HepG2 (cell line): Measurements from ENCODE around the gene BIRC2. TPM values are rescaled to one million over a fixed set of nuclear protein-coding genes. Genes with fewer than 3 reads are reported as not detected.

Experiments
- BRD4 ChIP-seq: sonication (generic); formaldehyde crosslinking; IDR thresholded peaks from 2 replicates; pipeline ENCODE4 v1.4.0; 2020; ENCODE audit warnings: missing genetic modification reagents
- CENPX ChIP-seq: sonication (generic); formaldehyde crosslinking; IDR thresholded peaks from 2 replicates; pipeline ENCODE4 v1.9.0; 2021; ENCODE audit warnings: mild to moderate bottlenecking, missing genetic modification reagents, moderate library complexity
- DPF2 ChIP-seq: sonication (generic); formaldehyde crosslinking; IDR thresholded peaks from 2 replicates; pipeline ENCODE4 v1.4.0; 2020; ENCODE audit warnings: mild to moderate bottlenecking, low read depth, missing genetic modification reagents, borderline replicate concordance
- GABPA ChIP-seq, 2 experiments: IDR thresholded peaks; 2 replicates each; pipeline ENCODE4 v1.6.1; 2011 to 2016; ENCODE audit warnings: low read depth in 2 of 2, low read length in 1 of 2, missing biosample characterization in 1 of 2, missing genetic modification characterization in 1 of 2
- KDM5A ChIP-seq: fragments of 200-600 bp; sonication (generic); IDR thresholded peaks from 2 replicates; pipeline ENCODE4 v1.7.0; 2018; ENCODE audit warnings: antibody characterized with exemption, mild to moderate bottlenecking, low read length, borderline replicate concordance
- MYC ChIP-seq: sonication (generic); formaldehyde crosslinking; IDR thresholded peaks from 2 replicates; pipeline ENCODE4 v1.9.0; 2021; ENCODE audit warnings: missing genetic modification reagents, borderline replicate concordance
- NR2F1 ChIP-seq, 2 experiments: fragments of 450-650 bp in 1 of 2; formaldehyde crosslinking in 1 of 2; IDR thresholded peaks; 2 replicates each; pipeline versions ENCODE4 v1.5.0 to v1.6.1; 2016 to 2020; ENCODE audit warnings: mild to moderate bottlenecking in 1 of 2, missing compliant biosample characterization in 1 of 2, missing genetic modification reagents in 1 of 2, moderate library complexity in 1 of 2
- PRMT3 ChIP-seq: sonication (generic); formaldehyde crosslinking; IDR thresholded peaks from 2 replicates; pipeline ENCODE4 v1.8.1; 2022; ENCODE audit warnings: low read depth, mild to moderate bottlenecking, moderate library complexity, missing genetic modification reagents, borderline replicate concordance
- RBM39 ChIP-seq: fragments of 200-400 bp; formaldehyde crosslinking; IDR thresholded peaks from one replicate; pipeline ENCODE4 v1.6.1; 2018; ENCODE audit warnings: antibody characterized with exemption, mild to moderate bottlenecking, low read depth, low read length; ENCODE audit not compliant: poor library complexity, severe bottlenecking
- RELA ChIP-seq: sonication (generic); formaldehyde crosslinking; IDR thresholded peaks from 2 replicates; pipeline ENCODE4 v1.4.0; 2020; ENCODE audit warnings: missing genetic modification reagents
- RFXAP ChIP-seq: sonication (generic); formaldehyde crosslinking; IDR thresholded peaks from 2 replicates; pipeline ENCODE4 v1.4.0; 2020; ENCODE audit warnings: missing genetic modification reagents, borderline replicate concordance
- TBL1XR1 ChIP-seq: fragments of 150-350 bp; IDR thresholded peaks from 2 replicates; pipeline ENCODE4 v1.6.1; 2014; ENCODE audit warnings: borderline replicate concordance, low read length; ENCODE audit not compliant: partially characterized antibody
- ZNF205 ChIP-seq: IDR thresholded peaks from 2 replicates; pipeline ENCODE4 v1.6.1; 2018; ENCODE audit warnings: missing biosample characterization, missing genetic modification reagents
- ZNF232 ChIP-seq: sonication (generic); formaldehyde crosslinking; IDR thresholded peaks from 2 replicates; pipeline ENCODE4 v1.4.0; 2020; ENCODE audit warnings: missing genetic modification reagents, borderline replicate concordance
- ZNF432 ChIP-seq: sonication (generic); formaldehyde crosslinking; IDR thresholded peaks from 2 replicates; pipeline ENCODE4 v1.5.0; 2020; ENCODE audit warnings: missing genetic modification reagents, mild to moderate bottlenecking, borderline replicate concordance
- polyA plus RNA-seq, 8 experiments: library from polyadenylated mRNA; depleted of rRNA in 3 of 8; stranded (reverse) in 7 of 8; unstranded in 1 of 8; fragments of >200 nt; fragmentation: Illumina TruSeq in 4 of 8; extraction: Trizol in 4 of 8; gene quantifications; 2 replicates each; pipeline versions ENCODE4 v1.2.1 to v1.2.3, GENCODE V29; 2011 to 2016; ENCODE audit warnings: low read depth in 4 of 8, missing spikeins in 1 of 8, mixed read lengths in 1 of 8; ENCODE audit not compliant: insufficient read depth in 1 of 8
- total RNA-seq, 5 experiments: library from RNA; depleted of rRNA; stranded (reverse); fragments of >200 nt; fragmentation: Illumina TruSeq; extraction: Trizol; gene quantifications; 2 replicates each; pipeline ENCODE4 v1.2.3, GENCODE V29; 2016; ENCODE audit warnings: low read depth in 1 of 5
- TF ChIP-seq, protein P1 (sequence below): sonication (generic); formaldehyde crosslinking; IDR thresholded peaks from 2 replicates; pipeline ENCODE4 v1.4.0; 2020; ENCODE audit warnings: low read depth, missing genetic modification reagents
- TF ChIP-seq, protein P2 (sequence below): IDR thresholded peaks from 2 replicates; pipeline ENCODE4 v1.6.1; 2016; ENCODE audit warnings: missing genetic modification reagents, missing compliant biosample characterization
- TF ChIP-seq, protein P3 (sequence below): IDR thresholded peaks from 2 replicates; pipeline ENCODE4 v1.4.0; 2020; ENCODE audit warnings: mild to moderate bottlenecking, missing genetic modification reagents
- TF ChIP-seq, protein P4 (sequence below): sonication (generic); formaldehyde crosslinking; IDR thresholded peaks from 2 replicates; pipeline ENCODE4 v1.8.0; 2022; ENCODE audit warnings: mild to moderate bottlenecking, missing genetic modification reagents, moderate library complexity

Gene BIRC2
- total and polyA plus RNA-seq, 2 of the 13 experiments (the other 11 are each of a cell fraction or from before 2014, with no cell fraction given) = 61.7 to 62.2 TPM

DNA sequence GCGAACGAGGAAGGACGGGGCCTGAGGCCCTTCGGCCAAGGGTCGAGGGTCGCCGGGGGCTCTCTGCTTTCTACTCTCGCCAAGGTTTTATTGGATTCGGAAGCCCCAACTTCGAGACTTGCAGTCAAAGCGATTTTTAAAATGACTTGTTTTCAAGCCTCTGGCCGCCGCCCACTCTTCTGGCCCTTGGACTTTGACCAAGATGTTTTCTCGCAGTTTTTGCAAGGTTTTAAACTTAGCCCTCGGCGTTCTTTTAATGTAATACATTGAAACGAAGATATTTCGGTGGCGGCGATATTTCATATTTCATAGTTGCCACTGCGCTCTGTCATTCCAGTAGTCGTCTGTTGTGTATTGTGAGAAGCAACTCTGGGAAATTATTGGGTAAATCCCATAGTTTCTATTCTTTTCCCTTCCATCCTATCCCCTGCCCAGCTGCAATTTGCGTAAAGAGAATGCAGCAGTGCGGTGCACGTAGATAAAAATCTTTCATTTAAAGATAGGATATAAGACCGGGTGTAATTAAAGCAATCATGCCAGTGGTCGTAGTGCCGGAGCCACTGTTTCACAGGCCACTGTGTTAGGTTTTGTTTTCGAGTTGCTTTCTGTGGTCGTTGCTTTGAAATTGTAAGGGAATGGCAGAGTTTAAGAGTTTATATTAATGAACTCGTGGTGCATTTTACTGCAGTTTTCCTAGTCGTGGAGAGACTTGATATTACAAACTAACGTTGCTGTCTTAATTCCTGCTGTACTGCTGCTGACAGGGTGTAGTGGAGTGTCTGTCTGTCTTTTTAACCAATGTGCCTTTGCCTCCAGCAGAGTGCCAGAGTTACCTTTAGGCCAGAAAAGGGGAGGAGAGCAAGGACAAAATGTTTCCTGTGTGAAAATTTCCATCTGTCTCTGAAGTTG is 702 bp downstream of the BIRC2 start (continued):
- TF ChIP-seq PRMT3 (0 out of 2 replicates have a peak, but pooled peaks have one; percentile 21), RBM39 (peak; percentile 17), TBL1XR1 (no peak), MYC (CRISPR knock-in tag) (no peak), RFXAP (CRISPR knock-in tag) (no peak), KDM5A (peak; percentile 83), CENPX (CRISPR knock-in tag) (no peak), DPF2 (no peak), BRD4 (no peak), ZNF205 (CRISPR knock-in tag) (no peak), ZNF432 (CRISPR knock-in tag) (0 out of 2 replicates have a peak, but pooled peaks have one; percentile 34), GABPA (IDR thresholded peaks at IDR 0.05; ENCODE audit: low read depth, low read length) (no peak), GABPA (CRISPR knock-in tag; IDR thresholded peaks at IDR 0.05; ENCODE audit: low read depth) (no peak), RELA (no peak), NR2F1 (CRISPR knock-in tag; IDR thresholded peaks at IDR 0.05) (no peak), ZNF232 (CRISPR knock-in tag) (0 out of 2 replicates have a peak, but pooled peaks have one; percentile 16)
- TF ChIP-seq, protein P1, sequence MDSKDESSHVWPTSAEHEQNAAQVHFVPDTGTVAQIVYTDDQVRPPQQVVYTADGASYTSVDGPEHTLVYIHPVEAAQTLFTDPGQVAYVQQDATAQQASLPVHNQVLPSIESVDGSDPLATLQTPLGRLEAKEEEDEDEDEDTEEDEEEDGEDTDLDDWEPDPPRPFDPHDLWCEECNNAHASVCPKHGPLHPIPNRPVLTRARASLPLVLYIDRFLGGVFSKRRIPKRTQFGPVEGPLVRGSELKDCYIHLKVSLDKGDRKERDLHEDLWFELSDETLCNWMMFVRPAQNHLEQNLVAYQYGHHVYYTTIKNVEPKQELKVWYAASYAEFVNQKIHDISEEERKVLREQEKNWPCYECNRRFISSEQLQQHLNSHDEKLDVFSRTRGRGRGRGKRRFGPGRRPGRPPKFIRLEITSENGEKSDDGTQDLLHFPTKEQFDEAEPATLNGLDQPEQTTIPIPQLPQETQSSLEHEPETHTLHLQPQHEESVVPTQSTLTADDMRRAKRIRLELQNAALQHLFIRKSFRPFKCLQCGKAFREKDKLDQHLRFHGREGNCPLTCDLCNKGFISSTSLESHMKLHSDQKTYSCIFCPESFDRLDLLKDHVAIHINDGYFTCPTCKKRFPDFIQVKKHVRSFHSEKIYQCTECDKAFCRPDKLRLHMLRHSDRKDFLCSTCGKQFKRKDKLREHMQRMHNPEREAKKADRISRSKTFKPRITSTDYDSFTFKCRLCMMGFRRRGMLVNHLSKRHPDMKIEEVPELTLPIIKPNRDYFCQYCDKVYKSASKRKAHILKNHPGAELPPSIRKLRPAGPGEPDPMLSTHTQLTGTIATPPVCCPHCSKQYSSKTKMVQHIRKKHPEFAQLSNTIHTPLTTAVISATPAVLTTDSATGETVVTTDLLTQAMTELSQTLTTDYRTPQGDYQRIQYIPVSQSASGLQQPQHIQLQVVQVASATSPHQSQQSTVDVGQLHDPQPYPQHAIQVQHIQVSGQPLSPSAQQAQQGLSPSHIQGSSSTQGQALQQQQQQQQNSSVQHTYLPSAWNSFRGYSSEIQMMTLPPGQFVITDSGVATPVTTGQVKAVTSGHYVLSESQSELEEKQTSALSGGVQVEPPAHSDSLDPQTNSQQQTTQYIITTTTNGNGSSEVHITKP = no peak
- TF ChIP-seq, protein P2, sequence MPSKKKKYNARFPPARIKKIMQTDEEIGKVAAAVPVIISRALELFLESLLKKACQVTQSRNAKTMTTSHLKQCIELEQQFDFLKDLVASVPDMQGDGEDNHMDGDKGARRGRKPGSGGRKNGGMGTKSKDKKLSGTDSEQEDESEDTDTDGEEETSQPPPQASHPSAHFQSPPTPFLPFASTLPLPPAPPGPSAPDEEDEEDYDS (CRISPR knock-in tag) = no peak
- TF ChIP-seq, protein P3, sequence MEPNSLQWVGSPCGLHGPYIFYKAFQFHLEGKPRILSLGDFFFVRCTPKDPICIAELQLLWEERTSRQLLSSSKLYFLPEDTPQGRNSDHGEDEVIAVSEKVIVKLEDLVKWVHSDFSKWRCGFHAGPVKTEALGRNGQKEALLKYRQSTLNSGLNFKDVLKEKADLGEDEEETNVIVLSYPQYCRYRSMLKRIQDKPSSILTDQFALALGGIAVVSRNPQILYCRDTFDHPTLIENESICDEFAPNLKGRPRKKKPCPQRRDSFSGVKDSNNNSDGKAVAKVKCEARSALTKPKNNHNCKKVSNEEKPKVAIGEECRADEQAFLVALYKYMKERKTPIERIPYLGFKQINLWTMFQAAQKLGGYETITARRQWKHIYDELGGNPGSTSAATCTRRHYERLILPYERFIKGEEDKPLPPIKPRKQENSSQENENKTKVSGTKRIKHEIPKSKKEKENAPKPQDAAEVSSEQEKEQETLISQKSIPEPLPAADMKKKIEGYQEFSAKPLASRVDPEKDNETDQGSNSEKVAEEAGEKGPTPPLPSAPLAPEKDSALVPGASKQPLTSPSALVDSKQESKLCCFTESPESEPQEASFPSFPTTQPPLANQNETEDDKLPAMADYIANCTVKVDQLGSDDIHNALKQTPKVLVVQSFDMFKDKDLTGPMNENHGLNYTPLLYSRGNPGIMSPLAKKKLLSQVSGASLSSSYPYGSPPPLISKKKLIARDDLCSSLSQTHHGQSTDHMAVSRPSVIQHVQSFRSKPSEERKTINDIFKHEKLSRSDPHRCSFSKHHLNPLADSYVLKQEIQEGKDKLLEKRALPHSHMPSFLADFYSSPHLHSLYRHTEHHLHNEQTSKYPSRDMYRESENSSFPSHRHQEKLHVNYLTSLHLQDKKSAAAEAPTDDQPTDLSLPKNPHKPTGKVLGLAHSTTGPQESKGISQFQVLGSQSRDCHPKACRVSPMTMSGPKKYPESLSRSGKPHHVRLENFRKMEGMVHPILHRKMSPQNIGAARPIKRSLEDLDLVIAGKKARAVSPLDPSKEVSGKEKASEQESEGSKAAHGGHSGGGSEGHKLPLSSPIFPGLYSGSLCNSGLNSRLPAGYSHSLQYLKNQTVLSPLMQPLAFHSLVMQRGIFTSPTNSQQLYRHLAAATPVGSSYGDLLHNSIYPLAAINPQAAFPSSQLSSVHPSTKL (CRISPR knock-in tag) = no peak
- TF ChIP-seq, protein P4, sequence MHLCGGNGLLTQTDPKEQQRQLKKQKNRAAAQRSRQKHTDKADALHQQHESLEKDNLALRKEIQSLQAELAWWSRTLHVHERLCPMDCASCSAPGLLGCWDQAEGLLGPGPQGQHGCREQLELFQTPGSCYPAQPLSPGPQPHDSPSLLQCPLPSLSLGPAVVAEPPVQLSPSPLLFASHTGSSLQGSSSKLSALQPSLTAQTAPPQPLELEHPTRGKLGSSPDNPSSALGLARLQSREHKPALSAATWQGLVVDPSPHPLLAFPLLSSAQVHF (CRISPR knock-in tag) = no peak
